A172 (cell line): Measurements from ENCODE around the gene PUS1. TPM values are rescaled to one million over a fixed set of nuclear protein-coding genes. Genes with fewer than 3 reads are reported as not detected.
"Not testable (repeated sequence)": the region's sequence is repeated elsewhere in the genome, so short reads cannot be mapped to it uniquely, and the experiment has no call there.

ENCODE experiments used
- DNase-seq: peaks from one replicate; pipeline ENCODE4 v3.0.0-alpha.2; 2015; ENCODE audit warnings: low spot score
- total RNA-seq: library from RNA; depleted of rRNA; stranded (reverse); fragments of >200 nt; shearing (Covaris generic); gene quantifications from 2 replicates; pipeline ENCODE4 v1.2.3, GENCODE V29; 2014

Gene PUS1
- total RNA-seq, 1 experiment from 2014 or later: 13.6 TPM

GRCh38 chr12:131934535-131934934, 5.5 kb downstream of the PUS1 start:
- no peak for DNase-seq

GRCh38 chr12:131938082-131938481, 9.0 kb downstream of the PUS1 start:
- no peak for DNase-seq

GRCh38 chr12:131939007-131939406, 9.9 kb downstream of the PUS1 start:
- no peak for DNase-seq

GRCh38 chr12:131940141-131940547, 11.1 kb downstream of the PUS1 start:
- no peak for DNase-seq

GRCh38 chr12:131941116-131941986, 12.3 kb downstream of the PUS1 start:
- no peak for DNase-seq

GRCh38 chr12:131941987-131942341, 12.9 kb downstream of the PUS1 start:
- DNase-seq: no peak

GRCh38 chr12:131942671-131943070, 13.6 kb downstream of the PUS1 start:
- DNase-seq: no peak

- DNase-seq: no peak
Measured at GRCh38 chr12:131943389-131943788, 14.3 kb downstream of the PUS1 start.

- no peak for DNase-seq
Measured at GRCh38 chr12:131943876-131944275, 14.8 kb downstream of the PUS1 start.

- DNase-seq: no peak
Measured at GRCh38 chr12:131944601-131945251, 15.7 kb downstream of the PUS1 start.

- no peak for DNase-seq
Measured at GRCh38 chr12:131946757-131947156, 17.7 kb downstream of the PUS1 start.

GRCh38 chr12:131947482-131948027, 18.5 kb downstream of the PUS1 start:
- DNase-seq: no peak

- no peak for DNase-seq
Measured at GRCh38 chr12:131948166-131948712, 19.2 kb downstream of the PUS1 start.

GRCh38 chr12:131948713-131949430, 19.8 kb downstream of the PUS1 start:
- not testable (repeated sequence) for DNase-seq

- DNase-seq: peak; percentile 79
Measured at GRCh38 chr12:131949431-131950181, 20.5 kb downstream of the PUS1 start, which contains the start of gene EP400. Gene EP400, plus strand, starts transcription at chr12:131949942. Its CDS starts 10,678 bp downstream, at chr12:131960620.

- DNase-seq: no peak
Measured at GRCh38 chr12:131950182-131950913, 21.3 kb downstream of the PUS1 start.

- DNase-seq: not testable (repeated sequence)
Measured at GRCh38 chr12:131953810-131954209, 24.7 kb downstream of the PUS1 start.

GRCh38 chr12:131954460-131954859, 25.4 kb downstream of the PUS1 start:
- DNase-seq: not testable (repeated sequence)

- DNase-seq: no peak
Measured at GRCh38 chr12:131959116-131959515, 30.0 kb downstream of the PUS1 start.
